Neural progenitor cell (in vitro differentiated cells): ENCODE measurements around the gene LYRM4. TPM values are rescaled to one million over a fixed set of nuclear protein-coding genes. Genes with fewer than 3 reads are reported as not detected.

Source experiments
- DNase-seq: peaks from one replicate; pipeline ENCODE4 v3.0.0-alpha.2; 2016; ENCODE audit warnings: low spot score
- H2AFZ ChIP-seq: fragments of 200-600 bp; sonication (generic); replicated peaks from 2 replicates; pipeline ENCODE4 v1.6.1; 2016; ENCODE audit warnings: antibody characterized with exemption
- H3F3A ChIP-seq: fragments of 200-600 bp; sonication (generic); 2 replicates; pipeline ENCODE4 v1.6.1; 2016; ENCODE audit warnings: antibody characterized with exemption, low read depth
- H3K27ac ChIP-seq: fragments of 200-600 bp; sonication (generic); 2 replicates; pipeline ENCODE4 v1.5.1; 2016; ENCODE audit warnings: mild to moderate bottlenecking
- H3K27me3 ChIP-seq: fragments of 200-600 bp; sonication (generic); 2 replicates; pipeline ENCODE4 v1.6.1; 2016; ENCODE audit warnings: mild to moderate bottlenecking, moderate library complexity
- H3K36me3 ChIP-seq: fragments of 200-600 bp; sonication (generic); 2 replicates; pipeline ENCODE4 v1.5.1; 2016
- H3K4me1 ChIP-seq: fragments of 200-600 bp; sonication (generic); 2 replicates; pipeline ENCODE4 v1.6.1; 2016; ENCODE audit warnings: mixed run types
- H3K4me2 ChIP-seq: fragments of 200-600 bp; sonication (generic); 2 replicates; pipeline ENCODE4 v1.6.1; 2016
- H3K4me3 ChIP-seq: fragments of 200-600 bp; sonication (generic); 2 replicates; pipeline ENCODE4 v1.5.1; 2016
- H3K79me2 ChIP-seq: fragments of 200-600 bp; sonication (generic); 2 replicates; pipeline ENCODE4 v1.6.1; 2016; ENCODE audit warnings: low read depth
- H3K9ac ChIP-seq: fragments of 200-600 bp; sonication (generic); 2 replicates; pipeline ENCODE4 v1.6.1; 2016
- H3K9me3 ChIP-seq: fragments of 200-600 bp; sonication (generic); 2 replicates; pipeline ENCODE4 v1.5.1; 2016; ENCODE audit warnings: low read depth
- H4K20me1 ChIP-seq: fragments of 200-600 bp; sonication (generic); 2 replicates; pipeline ENCODE4 v1.6.1; 2016; ENCODE audit warnings: low read depth
- H3K27ac Mint-ChIP-seq: 3 replicates; pipeline ENCODE4 v1.8.0; 2021; ENCODE audit warnings: mixed read lengths
- H3K27me3 Mint-ChIP-seq: 2 replicates; pipeline ENCODE4 v1.8.0; 2022; ENCODE audit warnings: low read depth, mild to moderate bottlenecking, inconsistent platforms, moderate library complexity, mixed read lengths; ENCODE audit not compliant: insufficient read depth
- H3K36me3 Mint-ChIP-seq: 3 replicates; pipeline ENCODE4 v1.8.0; 2021; ENCODE audit warnings: mixed read lengths
- H3K4me1 Mint-ChIP-seq: 3 replicates; pipeline ENCODE4 v1.8.0; 2021; ENCODE audit warnings: mixed read lengths
- H3K4me3 Mint-ChIP-seq: 3 replicates; pipeline ENCODE4 v1.8.0; 2021; ENCODE audit warnings: mild to moderate bottlenecking, moderate library complexity, mixed read lengths
- H3K9me3 Mint-ChIP-seq: 3 replicates; pipeline ENCODE4 v1.8.0; 2020; ENCODE audit warnings: mixed read lengths
- CTCF ChIP-seq: fragments of 200-600 bp; sonication (generic); IDR thresholded peaks from 2 replicates; pipeline ENCODE4 v1.5.1; 2017; ENCODE audit warnings: antibody characterized with exemption, mild to moderate bottlenecking
- EZH2 ChIP-seq: fragments of 200-600 bp; sonication (generic); IDR thresholded peaks from 2 replicates; pipeline ENCODE4 v1.6.1; 2017; ENCODE audit warnings: antibody characterized with exemption, mild to moderate bottlenecking, moderate library complexity
- EZH2phosphoT487 ChIP-seq: fragments of 200-600 bp; sonication (generic); IDR thresholded peaks from 2 replicates; pipeline ENCODE4 v1.6.1; 2017; ENCODE audit warnings: antibody characterized with exemption
- total RNA-seq: library from RNA; depleted of rRNA; stranded (reverse); fragments of >200 nt; gene quantifications from 2 replicates; pipeline ENCODE4 v1.2.3, GENCODE V29; 2015; ENCODE audit warnings: low replicate concordance

The LYRM4 gene
- total RNA-seq, 1 donor from 2014 or later, result 23.9 TPM

DNA sequence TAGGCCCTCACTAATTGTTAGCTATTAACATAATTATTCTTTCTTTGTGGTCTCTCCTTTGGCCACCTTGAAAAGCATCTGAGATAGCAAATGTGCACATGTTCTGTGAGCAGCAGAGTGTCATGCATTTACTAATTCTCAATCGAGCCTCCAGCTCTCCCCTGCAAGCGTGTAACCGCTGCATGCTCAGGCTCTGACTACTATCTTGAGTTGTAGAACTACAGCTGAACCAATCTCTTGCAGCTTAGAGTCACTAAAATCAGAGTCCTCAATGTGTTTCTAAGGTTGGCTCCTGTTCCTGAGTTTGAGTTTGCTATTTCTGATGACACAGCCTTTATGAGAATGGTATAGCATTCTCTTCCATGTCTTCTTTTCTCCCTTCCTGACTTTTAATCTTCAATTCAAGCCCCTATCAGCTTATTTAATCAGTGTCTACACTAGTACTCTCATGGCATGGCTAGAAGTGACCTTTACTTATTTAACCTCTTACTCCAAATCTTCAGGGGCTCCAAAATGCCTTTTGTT, 110.1 kb downstream of the LYRM4 start:
- Histone ChIP-seq H3K27ac (no peak overlapping the region), H3K9me3 (no peaks in the 10 kb centered on the region), H3K4me1 (no peaks in the 10 kb centered on the region), H3K27me3 (no peaks in the 10 kb centered on the region), H3K4me3 (no peak overlapping the region), H3K79me2 (no peaks in the 10 kb centered on the region), H3K36me3 (no peaks in the 10 kb centered on the region), H4K20me1 (no peaks in the 10 kb centered on the region), H3K4me2 (no peak overlapping the region), H3K9ac (no peak overlapping the region), H2AFZ (no peak overlapping the region), H3F3A (no peaks in the 10 kb centered on the region)
- H3K4me1 Mint-ChIP-seq, result peaks cover 21% of the 10 kb centered on the region
- no peak overlapping the region for H3K4me3 Mint-ChIP-seq
- no peak for DNase-seq
- TF ChIP-seq EZH2phosphoT487 (no peak), EZH2 (no peak), CTCF (no peak)
- no peaks in the 10 kb centered on the region for H3K36me3 Mint-ChIP-seq
- H3K27me3 Mint-ChIP-seq, result no peaks in the 10 kb centered on the region
- no peaks in the 10 kb centered on the region for H3K9me3 Mint-ChIP-seq
- no peak overlapping the region for H3K27ac Mint-ChIP-seq

- Mint-ChIP-seq H3K27me3 (no peaks in the 10 kb centered on the region), H3K9me3 (no peaks in the 10 kb centered on the region)
These were observed 110.9 kb downstream of the LYRM4 start for GRCh38 chr6:5149891-5150290.

GRCh38 chr6:5149159-5149704, 111.5 kb downstream of the LYRM4 start:
- H3K27me3 ChIP-seq, result no peaks in the 10 kb centered on the region
- Mint-ChIP-seq H3K4me3 (no peak overlapping the region), H3K9me3 (no peaks in the 10 kb centered on the region), H3K27ac (peak overlapping the region; percentile 27), H3K27me3 (no peaks in the 10 kb centered on the region), H3K4me1 (peaks cover 21% of the 10 kb centered on the region), H3K36me3 (no peaks in the 10 kb centered on the region)
- H3F3A ChIP-seq, result no peaks in the 10 kb centered on the region
- no peaks in the 10 kb centered on the region for H3K4me1 ChIP-seq
- no peaks in the 10 kb centered on the region for H3K79me2 ChIP-seq
- H3K4me3 ChIP-seq, result no peak overlapping the region
- H3K9ac ChIP-seq, result no peak overlapping the region
- TF ChIP-seq EZH2, result no peak
- no peak for TF ChIP-seq CTCF
- TF ChIP-seq EZH2phosphoT487, result no peak
- H2AFZ ChIP-seq, result no peak overlapping the region
- H3K27ac ChIP-seq, result no peak overlapping the region
- H4K20me1 ChIP-seq, result no peaks in the 10 kb centered on the region
- no peak for DNase-seq
- H3K9me3 ChIP-seq, result no peaks in the 10 kb centered on the region
- no peak overlapping the region for H3K4me2 ChIP-seq
- H3K36me3 ChIP-seq, result no peaks in the 10 kb centered on the region

More at GRCh38 chr6:5149891-5150290, 110.9 kb downstream of the LYRM4 start:
- no peaks in the 10 kb centered on the region for H3K4me1 ChIP-seq
- TF ChIP-seq EZH2phosphoT487 (no peak), EZH2 (no peak), CTCF (no peak)
- Mint-ChIP-seq H3K4me1 (peaks cover 22% of the 10 kb centered on the region), H3K27ac (no peak overlapping the region), H3K4me3 (no peak overlapping the region), H3K36me3 (no peaks in the 10 kb centered on the region)
- no peak overlapping the region for H3K4me3 ChIP-seq
- H3K36me3 ChIP-seq, result no peaks in the 10 kb centered on the region
- H4K20me1 ChIP-seq, result no peaks in the 10 kb centered on the region
- H3K9me3 ChIP-seq, result no peaks in the 10 kb centered on the region
- no peaks in the 10 kb centered on the region for H3K79me2 ChIP-seq
- H3K9ac ChIP-seq, result no peak overlapping the region
- H3K27ac ChIP-seq, result no peak overlapping the region
- H2AFZ ChIP-seq, result no peak overlapping the region
- no peak overlapping the region for H3K4me2 ChIP-seq
- no peak for DNase-seq
- H3K27me3 ChIP-seq, result no peaks in the 10 kb centered on the region
- H3F3A ChIP-seq, result no peaks in the 10 kb centered on the region
